ENCODE results near the gene RAB3IP.
"Not testable (repeated sequence)": the region's sequence is repeated elsewhere in the genome, so short reads cannot be mapped to it uniquely, and the experiment has no call there.

Gene RAB3IP

GRCh38 chr12:69756088-69756755 lies 17.6 kb downstream of the RAB3IP start:
- DNase-seq = no peak

DNA sequence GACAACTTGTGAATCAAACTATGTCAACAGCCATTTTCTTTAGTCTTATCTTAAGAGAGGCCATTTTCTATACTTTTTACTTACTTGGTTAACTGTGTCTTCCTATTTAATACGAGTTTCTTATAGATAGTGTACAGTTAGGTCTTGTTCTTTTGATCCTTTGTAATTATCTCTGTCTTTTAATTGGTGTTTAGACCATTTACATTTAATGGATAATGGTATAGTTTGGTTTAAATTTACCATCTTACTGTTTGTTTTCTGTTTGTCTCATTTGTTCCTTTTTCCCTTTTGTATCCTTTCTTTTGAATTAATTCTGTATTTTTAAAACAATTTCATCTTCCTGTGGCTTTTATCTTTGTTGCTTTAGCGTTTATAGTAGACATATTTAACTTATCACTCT lies 19.4 kb downstream of the RAB3IP start:
- DNase-seq = no peak

- not testable (repeated sequence) for DNase-seq
Measured at GRCh38 chr12:69759581-69759980, 20.9 kb downstream of the RAB3IP start.

GRCh38 chr12:69765515-69765914 lies 26.9 kb downstream of the RAB3IP start:
- DNase-seq = no peak

DNA sequence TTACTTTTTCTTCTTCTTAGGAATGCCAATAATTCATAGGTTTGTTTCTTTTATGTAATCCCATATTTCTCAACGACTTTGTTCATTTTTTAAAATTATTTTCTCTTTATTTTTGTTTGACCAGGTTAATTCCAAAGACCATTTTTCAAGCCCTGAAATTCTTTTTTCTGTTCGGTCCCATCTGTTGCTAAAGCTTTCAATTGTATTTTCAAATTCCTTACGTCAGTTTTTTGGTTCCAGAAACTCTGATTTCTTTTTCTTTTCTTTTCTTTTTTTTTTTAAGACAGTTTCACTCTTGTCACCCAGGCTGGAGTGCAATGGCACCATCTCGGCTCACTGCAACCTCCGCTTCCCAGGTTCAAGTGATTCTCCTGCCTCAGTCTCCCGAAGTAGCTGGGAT lies 27.6 kb downstream of the RAB3IP start:
- no peak for DNase-seq

- DNase-seq = peak; percentile 24
Measured at GRCh38 chr12:69779928-69780327, 41.3 kb downstream of the RAB3IP start.

GRCh38 chr12:69783365-69783764 lies 44.7 kb downstream of the RAB3IP start:
- no peak for DNase-seq

GRCh38 chr12:69789351-69789750 lies 50.7 kb downstream of the RAB3IP start:
- no peak for DNase-seq

DNA sequence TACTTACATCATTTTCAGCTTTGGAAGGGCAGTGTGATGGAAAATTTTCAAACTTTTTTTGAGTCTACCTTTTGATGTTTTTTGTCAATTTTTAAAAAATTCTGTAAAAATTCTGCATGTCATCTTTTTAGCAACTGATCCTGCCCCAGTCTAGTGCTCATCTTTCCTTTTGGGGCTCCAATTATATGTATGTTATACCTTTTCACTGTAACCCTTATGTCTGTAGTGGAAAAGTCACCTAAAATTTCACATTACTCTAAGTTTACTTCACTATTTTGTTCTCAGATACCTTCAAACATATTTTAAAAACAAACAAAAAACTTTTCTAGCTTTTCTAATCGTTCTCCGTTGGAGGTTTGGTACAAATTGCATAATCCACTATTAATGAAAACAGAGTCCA lies 53.9 kb downstream of the RAB3IP start:
- DNase-seq = no peak

GRCh38 chr12:69807101-69807897 lies 68.6 kb downstream of the RAB3IP start:
- not testable (repeated sequence) for DNase-seq

DNA sequence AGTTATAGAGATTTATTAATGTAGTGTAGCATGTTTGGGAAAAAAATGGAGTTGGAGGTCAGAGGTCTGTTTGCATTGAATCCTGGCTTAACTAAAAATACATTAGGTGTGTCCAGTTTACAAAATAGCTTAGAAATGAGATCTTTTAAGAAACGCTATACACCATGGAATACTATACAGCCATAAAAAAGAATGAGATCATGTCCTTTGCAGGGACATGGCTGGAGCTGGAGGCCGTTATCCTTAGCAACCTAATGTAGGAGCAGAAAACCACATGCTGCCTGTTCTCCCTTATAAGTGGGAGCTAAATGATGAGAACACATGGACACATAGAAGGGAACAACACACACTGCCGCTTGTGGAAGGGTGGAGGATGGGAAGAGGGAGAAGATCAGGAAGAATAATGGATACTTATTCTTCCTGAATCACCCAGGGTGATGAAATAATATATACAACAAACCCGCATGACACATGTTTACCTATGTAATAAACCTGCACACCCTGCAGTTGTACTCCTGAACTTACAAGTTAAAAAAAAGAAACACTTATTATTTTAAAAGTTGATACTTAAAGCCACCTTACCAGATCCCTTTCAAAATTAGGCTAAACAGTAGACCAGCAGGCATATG lies 72.3 kb downstream of the RAB3IP start:
- no peak for DNase-seq

- DNase-seq = no peak
Measured at GRCh38 chr12:69816082-69816481, 77.4 kb downstream of the RAB3IP start.

DNA sequence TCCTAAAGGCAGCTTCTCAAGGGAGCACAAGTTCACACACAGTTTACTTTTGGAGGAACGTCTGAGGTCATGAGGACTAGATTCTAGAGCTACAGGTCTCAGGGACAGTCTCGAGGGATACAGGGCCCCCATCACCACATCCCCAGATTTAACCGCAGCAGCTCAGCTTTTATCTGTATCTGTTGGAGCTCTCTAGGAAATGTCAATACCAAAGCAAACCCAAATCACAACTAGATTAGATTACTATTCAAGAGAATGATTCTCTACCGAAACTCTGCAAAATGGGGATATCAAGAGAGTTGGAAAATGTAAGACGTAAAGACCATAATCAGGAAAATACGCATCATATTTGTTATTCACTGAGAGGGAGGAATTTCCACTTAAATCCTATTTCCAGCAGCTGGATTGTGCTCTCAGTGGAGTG lies 82.4 kb downstream of the RAB3IP start:
- DNase-seq = no peak

GRCh38 chr12:69821456-69822159 lies 82.9 kb downstream of the RAB3IP start:
- DNase-seq = peak; percentile 90

GRCh38 chr12:69822201-69822860 lies 83.7 kb downstream of the RAB3IP start:
- no peak for DNase-seq

DNA sequence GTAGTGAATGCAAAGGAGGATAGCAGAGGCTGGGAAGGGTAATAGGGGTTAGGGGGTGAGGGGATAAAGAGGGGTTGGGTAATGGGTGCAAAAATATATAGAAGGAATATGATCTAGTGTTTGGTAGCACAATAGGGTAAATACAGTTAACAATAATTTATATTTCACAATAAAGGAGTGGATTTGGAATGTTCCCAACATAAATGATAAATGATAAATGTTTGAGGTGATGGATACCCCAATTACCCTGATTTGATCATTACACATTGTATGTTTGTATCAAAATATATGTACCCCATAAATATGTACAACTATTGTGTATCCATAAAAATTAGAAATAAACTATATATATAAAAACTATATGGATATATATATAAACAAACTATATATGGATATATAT lies 85.4 kb downstream of the RAB3IP start:
- no peak for DNase-seq

GRCh38 chr12:69824966-69825560 lies 86.4 kb downstream of the RAB3IP start, which contains the start of gene MYRFL:
Gene MYRFL, plus strand, starts transcription at chr12:69825227. Its CDS starts 291 bp downstream, at chr12:69825518.
- DNase-seq = no peak

DNA sequence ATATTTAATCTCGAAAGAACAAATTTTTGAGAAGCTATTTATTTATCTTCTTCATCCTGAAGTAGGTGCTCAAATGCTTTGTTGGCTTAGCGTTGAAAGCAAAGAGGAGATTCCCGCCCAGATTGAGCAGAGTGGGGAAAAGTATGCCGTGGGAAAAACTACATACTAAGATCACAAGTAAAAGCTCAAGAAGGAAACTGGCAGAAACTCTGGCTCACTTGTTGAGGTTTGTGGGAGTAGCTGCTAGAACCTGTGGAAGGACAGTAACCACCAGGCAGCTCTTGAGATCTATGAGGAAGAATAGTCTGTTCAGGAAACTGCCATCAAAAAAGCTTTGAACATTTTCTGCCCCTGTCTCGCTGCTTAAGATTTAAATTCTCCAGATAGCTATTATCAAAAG lies 90.2 kb downstream of the RAB3IP start:
- DNase-seq = no peak

- no peak for DNase-seq
Measured at GRCh38 chr12:69833696-69834095, 95.0 kb downstream of the RAB3IP start.

DNA sequence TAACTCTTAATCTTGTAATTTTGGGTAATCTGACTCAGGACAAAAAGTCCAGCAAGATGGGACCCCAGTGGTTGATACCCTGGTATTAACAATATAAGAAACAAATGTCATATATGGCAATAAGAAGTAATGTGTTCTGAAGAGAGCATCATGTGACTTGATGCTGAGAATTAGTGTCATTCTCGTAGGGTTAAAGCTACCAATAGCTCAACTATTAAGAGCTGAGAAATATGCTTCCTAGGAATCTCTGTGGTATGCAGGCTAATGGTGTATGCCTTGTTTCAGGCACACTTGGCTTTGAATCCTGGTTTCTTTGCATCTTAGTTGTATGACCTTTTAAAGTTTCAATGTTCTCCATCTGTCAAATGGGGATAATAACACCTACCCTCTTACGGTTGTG lies 95.5 kb downstream of the RAB3IP start:
- no peak for DNase-seq

GRCh38 chr12:69834576-69834975 lies 95.9 kb downstream of the RAB3IP start:
- no peak for DNase-seq

GRCh38 chr12:69835081-69835480 lies 96.4 kb downstream of the RAB3IP start:
- DNase-seq = no peak

All from fibroblast of skin of abdomen (primary cell).